ENCODE data around the gene COPS7B.

COPS7B gene

DNA sequence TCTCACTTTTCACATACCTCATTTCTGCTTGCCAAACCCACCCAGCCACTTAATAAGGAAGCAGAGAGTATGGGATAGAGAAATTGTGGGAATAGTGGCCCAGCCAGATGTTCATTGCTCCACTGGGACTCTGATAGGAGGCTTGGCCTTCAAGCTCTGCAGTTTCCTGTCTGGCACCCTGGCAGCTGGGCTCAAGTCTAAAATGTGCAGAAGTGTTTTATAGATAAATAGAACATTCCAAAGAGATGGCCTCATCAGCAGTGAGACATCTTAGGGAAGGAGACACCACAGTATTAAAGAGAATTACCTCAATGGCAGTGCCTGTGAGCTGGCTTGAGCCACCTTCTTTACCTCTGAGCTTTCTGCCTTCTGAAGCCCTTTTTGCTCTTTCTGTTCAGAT is 24.7 kb downstream of the COPS7B start:
- no peak overlapping the region for H3K4me3 ChIP-seq (ENCODE audit: low read depth, low read length)
- DNase-seq (ENCODE audit: low read depth), result peak; percentile 71
- no peak for TF ChIP-seq CTCF (conservative IDR thresholded peaks at IDR 0.05; ENCODE audit: low read depth, low read length)

DNA sequence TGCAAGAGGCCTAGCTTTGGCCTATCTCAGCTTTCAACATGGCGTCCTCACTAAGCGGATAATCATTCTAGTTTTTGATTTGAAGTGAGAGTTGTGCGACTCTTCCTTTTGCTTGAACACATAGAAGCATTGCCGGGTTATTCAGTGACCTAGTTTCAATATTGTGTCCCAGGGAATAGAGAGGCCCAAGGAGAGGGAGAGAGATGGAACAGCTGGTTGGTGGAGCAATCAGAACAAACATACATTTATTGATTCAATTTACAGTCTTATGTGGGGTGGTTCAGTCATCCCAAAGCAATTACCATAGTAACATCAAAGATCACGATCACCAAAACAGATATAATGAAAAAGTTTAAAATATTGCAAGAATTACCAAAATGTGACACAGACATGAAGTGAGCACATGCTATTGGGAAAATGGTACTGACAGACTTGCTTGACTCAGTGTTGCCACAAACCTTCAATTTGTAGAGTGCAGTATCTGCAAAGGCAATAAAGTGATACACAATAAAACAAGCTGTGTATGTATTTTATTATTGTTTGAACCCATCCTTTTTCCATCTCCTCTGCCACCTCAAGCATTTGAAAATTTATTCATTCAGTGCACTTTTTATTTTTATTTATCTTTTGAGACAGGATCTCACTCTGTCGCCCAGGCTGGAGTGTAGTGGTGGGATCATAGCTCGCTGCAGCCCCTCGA is 30.2 kb downstream of the COPS7B start:
- no peak overlapping the region for H3K4me3 ChIP-seq (ENCODE audit: low read depth, low read length)

DNA sequence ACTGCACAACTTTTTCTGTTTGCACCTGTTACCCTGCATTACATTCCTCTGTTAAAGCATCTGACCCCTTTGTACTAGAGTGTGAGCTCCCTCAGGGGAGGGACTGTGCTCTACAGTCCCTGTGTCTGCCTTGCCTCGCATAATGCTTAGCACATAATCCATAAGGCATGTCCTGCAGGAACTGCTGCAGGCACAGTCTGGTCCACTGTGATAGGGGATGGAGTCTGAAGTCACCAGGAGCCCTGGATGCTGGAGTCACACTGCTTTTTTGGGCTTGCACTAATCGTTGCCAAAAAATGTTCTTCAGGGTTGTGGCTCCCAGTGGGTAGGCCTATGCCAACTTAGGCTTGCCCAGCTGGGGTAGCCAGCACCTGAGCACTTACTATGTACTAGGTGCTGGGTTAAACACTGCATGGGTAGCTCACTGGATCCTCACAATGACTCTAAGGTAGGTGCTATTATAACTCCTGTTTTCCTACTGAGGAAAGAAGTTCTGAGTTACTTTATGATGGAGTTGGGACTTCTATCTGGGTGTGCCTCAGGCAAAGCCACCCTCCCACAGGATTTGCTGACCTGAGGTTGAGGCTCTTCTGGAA is 33.3 kb downstream of the COPS7B start:
- DNase-seq (ENCODE audit: low read depth), result no peak
- H3K4me3 ChIP-seq (ENCODE audit: low read depth, low read length), result no peak overlapping the region

More for the DNA sequence above, 30.2 kb downstream of the COPS7B start:
- TF ChIP-seq CTCF (conservative IDR thresholded peaks at IDR 0.05; ENCODE audit: low read depth, low read length), result no peak
- DNase-seq (ENCODE audit: low read depth), result no peak

DNA sequence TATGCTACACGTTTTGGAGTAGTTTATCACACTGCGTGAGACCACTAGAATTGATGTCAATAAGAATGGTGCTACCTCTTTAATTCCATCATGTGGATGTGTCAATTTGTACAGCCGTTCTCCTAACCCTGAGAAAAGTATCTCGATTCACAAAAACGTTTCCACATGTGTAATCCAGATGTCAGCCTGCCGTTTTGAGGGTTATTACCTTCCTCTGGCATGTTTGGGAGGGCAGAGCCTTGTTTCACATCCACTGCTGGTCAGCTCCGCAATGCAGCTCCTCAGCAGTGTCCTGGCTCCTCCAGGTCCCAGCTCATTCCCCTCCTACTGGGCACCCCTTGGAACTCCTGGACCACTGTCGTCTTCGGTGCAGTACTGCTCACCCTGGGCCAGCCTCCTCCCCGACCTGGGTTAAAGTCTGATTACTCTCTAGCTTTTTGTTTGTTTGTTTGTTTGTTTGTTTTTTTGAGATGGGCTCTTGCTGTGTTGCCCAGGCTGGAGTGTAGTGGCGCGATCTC is 34.6 kb downstream of the COPS7B start:
- TF ChIP-seq CTCF (conservative IDR thresholded peaks at IDR 0.05; ENCODE audit: low read depth, low read length), result no peak
- no peak for DNase-seq (ENCODE audit: low read depth)

More for the DNA sequence above, 33.3 kb downstream of the COPS7B start:
- TF ChIP-seq CTCF (conservative IDR thresholded peaks at IDR 0.05; ENCODE audit: low read depth, low read length), result no peak

GRCh38 chr2:231821908-231822307 is 35.7 kb downstream of the COPS7B start:
- no peak for TF ChIP-seq CTCF (conservative IDR thresholded peaks at IDR 0.05; ENCODE audit: low read depth, low read length)
- DNase-seq (ENCODE audit: low read depth), result no peak
- H3K4me3 ChIP-seq (ENCODE audit: low read depth, low read length), result no peak overlapping the region

More for the DNA sequence above, 34.6 kb downstream of the COPS7B start:
- H3K4me3 ChIP-seq (ENCODE audit: low read depth, low read length), result no peak overlapping the region

- no peak for DNase-seq (ENCODE audit: low read depth)
- TF ChIP-seq CTCF (conservative IDR thresholded peaks at IDR 0.05; ENCODE audit: low read depth, low read length), result no peak
Observed at GRCh38 chr2:231853105-231853504, 66.9 kb downstream of the COPS7B start.

More at GRCh38 chr2:231853105-231853504, 66.9 kb downstream of the COPS7B start:
- H3K4me3 ChIP-seq (ENCODE audit: low read depth, low read length), result no peak overlapping the region
